Measurements from ENCODE around the gene DBH. TPM values are rescaled to one million over a fixed set of nuclear protein-coding genes. Genes with fewer than 3 reads are reported as not detected.

Gene DBH
- total RNA-seq, 1 experiment from 2014 or later = not detected

DNA sequence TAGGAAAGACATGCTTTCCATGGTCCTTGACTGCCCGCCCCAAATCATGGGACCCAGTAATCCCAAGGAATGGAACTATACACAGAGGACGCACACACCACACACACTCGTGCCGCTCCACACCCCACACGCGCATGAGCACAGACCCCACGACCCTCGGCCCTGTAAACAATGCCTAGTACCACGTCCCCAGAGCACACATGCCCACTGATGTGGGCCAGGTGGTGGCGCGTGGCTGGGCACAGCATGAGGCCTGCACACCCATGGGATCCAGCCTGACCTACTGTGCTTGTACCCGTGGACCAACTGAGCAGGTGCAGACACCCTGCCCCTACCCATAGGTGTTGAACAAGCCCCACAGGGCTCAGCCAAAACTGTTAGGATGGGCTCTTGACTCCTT is 739 bp downstream of the DBH start:
- Histone ChIP-seq H3K36me3 (ENCODE audit: control insufficient read depth in 1 of 2, insufficient read depth in 2 of 2, low read length in 2 of 2) (no peaks in the 10 kb centered on the region), H3K27me3 (ENCODE audit: insufficient read depth, low read length) (peaks cover 5% of the 10 kb centered on the region; the same call in 1 of the 2 replicates), H3K4me1 (ENCODE audit: control insufficient read depth in 1 of 2, insufficient read depth in 2 of 2, low read length in 2 of 2) (no peaks in the 10 kb centered on the region; a peak in 1 of 4 replicates), H4K20me1 (ENCODE audit: insufficient read depth) (no peaks in the 10 kb centered on the region), H3K9ac (ENCODE audit: low read length) (no peak overlapping the region), H3K9me3 (ENCODE audit: control insufficient read depth in 1 of 2, insufficient read depth in 1 of 2, low read depth in 1 of 2, low read length in 2 of 2) (no peaks in the 10 kb centered on the region), H3K9me2 (ENCODE audit: insufficient read depth) (no peaks in the 10 kb centered on the region), H3K4me3 (replicated peaks in 1 of 2; ENCODE audit: low read depth in 1 of 2, low read length in 2 of 2) (no peak overlapping the region), H3K79me2 (ENCODE audit: insufficient read depth, low read length) (no peaks in the 10 kb centered on the region), H2AFZ (ENCODE audit: low read depth, low read length, poor library complexity, severe bottlenecking) (no peak overlapping the region), H3K27ac (ENCODE audit: low read depth, low read length) (no peak overlapping the region), H3K4me2 (ENCODE audit: low read length) (no peak overlapping the region)
- CTCF ChIA-PET = no interaction called here
- intact Hi-C loops (cut with micrococcal nuclease) = no loop called here
- DNase-seq (ENCODE audit: low read depth, low spot score) (no peak), ATAC-seq (no peak)
- POLR2A ChIA-PET = no interaction called here
- TF ChIP-seq, protein P1, sequence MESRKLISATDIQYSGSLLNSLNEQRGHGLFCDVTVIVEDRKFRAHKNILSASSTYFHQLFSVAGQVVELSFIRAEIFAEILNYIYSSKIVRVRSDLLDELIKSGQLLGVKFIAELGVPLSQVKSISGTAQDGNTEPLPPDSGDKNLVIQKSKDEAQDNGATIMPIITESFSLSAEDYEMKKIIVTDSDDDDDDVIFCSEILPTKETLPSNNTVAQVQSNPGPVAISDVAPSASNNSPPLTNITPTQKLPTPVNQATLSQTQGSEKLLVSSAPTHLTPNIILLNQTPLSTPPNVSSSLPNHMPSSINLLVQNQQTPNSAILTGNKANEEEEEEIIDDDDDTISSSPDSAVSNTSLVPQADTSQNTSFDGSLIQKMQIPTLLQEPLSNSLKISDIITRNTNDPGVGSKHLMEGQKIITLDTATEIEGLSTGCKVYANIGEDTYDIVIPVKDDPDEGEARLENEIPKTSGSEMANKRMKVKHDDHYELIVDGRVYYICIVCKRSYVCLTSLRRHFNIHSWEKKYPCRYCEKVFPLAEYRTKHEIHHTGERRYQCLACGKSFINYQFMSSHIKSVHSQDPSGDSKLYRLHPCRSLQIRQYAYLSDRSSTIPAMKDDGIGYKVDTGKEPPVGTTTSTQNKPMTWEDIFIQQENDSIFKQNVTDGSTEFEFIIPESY (IDR thresholded peaks at IDR 0.05; ENCODE audit: extremely low read depth, insufficient replicate concordance, low read length) = no peak
- TF ChIP-seq TCF7L2 (IDR thresholded peaks at IDR 0.05; ENCODE audit: borderline replicate concordance, extremely low read depth, insufficient read depth, insufficient read length) = no peak
- TF ChIP-seq EZH2 (IDR thresholded peaks at IDR 0.05) = no peak
- TF ChIP-seq ZFX (IDR thresholded peaks at IDR 0.05) = no peak
- no peak for TF ChIP-seq YY1 (IDR thresholded peaks at IDR 0.05; ENCODE audit: extremely low read depth, insufficient replicate concordance, low read depth, low read length)
- TF ChIP-seq, protein P2, sequence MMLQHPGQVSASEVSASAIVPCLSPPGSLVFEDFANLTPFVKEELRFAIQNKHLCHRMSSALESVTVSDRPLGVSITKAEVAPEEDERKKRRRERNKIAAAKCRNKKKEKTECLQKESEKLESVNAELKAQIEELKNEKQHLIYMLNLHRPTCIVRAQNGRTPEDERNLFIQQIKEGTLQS (IDR thresholded peaks at IDR 0.05) = no peak
- TF ChIP-seq FOSL1 (IDR thresholded peaks at IDR 0.05; ENCODE audit: low read depth) = no peak
- TF ChIP-seq, protein P3, sequence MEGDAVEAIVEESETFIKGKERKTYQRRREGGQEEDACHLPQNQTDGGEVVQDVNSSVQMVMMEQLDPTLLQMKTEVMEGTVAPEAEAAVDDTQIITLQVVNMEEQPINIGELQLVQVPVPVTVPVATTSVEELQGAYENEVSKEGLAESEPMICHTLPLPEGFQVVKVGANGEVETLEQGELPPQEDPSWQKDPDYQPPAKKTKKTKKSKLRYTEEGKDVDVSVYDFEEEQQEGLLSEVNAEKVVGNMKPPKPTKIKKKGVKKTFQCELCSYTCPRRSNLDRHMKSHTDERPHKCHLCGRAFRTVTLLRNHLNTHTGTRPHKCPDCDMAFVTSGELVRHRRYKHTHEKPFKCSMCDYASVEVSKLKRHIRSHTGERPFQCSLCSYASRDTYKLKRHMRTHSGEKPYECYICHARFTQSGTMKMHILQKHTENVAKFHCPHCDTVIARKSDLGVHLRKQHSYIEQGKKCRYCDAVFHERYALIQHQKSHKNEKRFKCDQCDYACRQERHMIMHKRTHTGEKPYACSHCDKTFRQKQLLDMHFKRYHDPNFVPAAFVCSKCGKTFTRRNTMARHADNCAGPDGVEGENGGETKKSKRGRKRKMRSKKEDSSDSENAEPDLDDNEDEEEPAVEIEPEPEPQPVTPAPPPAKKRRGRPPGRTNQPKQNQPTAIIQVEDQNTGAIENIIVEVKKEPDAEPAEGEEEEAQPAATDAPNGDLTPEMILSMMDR (IDR thresholded peaks at IDR 0.05 in 2 of 3, conservative IDR thresholded peaks at IDR 0.05 in 1 of 3; ENCODE audit: borderline replicate concordance in 1 of 3, insufficient read depth in 1 of 3, low read depth in 2 of 3, low read length in 2 of 3) = no peak
- no peak for TF ChIP-seq SRF (IDR thresholded peaks at IDR 0.05; ENCODE audit: low read depth)
- TF ChIP-seq POLR2A (IDR thresholded peaks at IDR 0.05; ENCODE audit: borderline replicate concordance, extremely low read depth, insufficient read depth, insufficient read length) = no peak
- no TSS peak for BruUV-seq (replicated peaks)
- RAD21 ChIA-PET (ENCODE audit: low non-redundant PET in 1 of 2, low total read pairs in 2 of 2, uncharacterized antibody in 2 of 2, unreplicated experiment in 2 of 2) = no interaction called here
